Measurements from ENCODE around the gene RARB.

DNA sequence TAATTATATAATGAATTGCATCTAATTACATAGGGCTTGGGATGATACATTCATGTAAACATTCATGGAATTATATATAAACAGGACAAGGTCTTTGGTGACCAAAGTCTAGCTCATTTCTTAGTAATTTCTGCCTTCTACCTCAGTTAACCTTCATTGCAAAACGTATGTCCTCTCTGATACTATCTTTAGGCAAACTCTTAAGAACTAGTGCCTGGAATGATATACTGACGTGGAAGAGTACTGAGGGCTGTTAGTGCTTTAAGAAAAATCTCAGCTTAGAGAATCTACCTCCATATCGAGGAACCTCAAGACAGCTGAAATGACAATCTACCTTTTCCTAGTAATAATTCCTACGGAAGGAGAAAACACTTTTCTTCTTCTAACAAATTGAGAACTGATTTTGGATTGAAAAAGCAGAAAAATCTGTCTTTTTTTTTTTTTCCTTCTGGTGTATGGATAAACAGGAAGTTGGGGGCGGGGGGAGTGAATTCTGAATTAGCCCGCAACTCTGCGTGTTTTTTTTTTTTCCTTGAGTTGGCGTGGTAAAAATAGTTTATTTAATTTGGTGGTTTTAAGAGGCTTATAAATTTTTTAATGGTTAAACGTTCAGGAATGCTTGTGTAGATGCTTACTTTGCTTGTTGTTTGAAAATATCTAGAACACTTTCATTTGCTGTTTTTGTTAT lies 43.2 kb downstream of the RARB start:
- TF ChIP-seq, protein P1, sequence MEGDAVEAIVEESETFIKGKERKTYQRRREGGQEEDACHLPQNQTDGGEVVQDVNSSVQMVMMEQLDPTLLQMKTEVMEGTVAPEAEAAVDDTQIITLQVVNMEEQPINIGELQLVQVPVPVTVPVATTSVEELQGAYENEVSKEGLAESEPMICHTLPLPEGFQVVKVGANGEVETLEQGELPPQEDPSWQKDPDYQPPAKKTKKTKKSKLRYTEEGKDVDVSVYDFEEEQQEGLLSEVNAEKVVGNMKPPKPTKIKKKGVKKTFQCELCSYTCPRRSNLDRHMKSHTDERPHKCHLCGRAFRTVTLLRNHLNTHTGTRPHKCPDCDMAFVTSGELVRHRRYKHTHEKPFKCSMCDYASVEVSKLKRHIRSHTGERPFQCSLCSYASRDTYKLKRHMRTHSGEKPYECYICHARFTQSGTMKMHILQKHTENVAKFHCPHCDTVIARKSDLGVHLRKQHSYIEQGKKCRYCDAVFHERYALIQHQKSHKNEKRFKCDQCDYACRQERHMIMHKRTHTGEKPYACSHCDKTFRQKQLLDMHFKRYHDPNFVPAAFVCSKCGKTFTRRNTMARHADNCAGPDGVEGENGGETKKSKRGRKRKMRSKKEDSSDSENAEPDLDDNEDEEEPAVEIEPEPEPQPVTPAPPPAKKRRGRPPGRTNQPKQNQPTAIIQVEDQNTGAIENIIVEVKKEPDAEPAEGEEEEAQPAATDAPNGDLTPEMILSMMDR (IDR thresholded peaks at IDR 0.05; ENCODE audit: insufficient read depth, low read length): no peak
- no peak for TF ChIP-seq REST (IDR thresholded peaks at IDR 0.05; ENCODE audit: insufficient replicate concordance, low read depth)
